Neuron (in vitro differentiated cells): ENCODE measurements around the gene RGL3.
"Not testable (repeated sequence)": the region's sequence is repeated elsewhere in the genome, so short reads cannot be mapped to it uniquely, and the experiment has no call there.

Experiments used
- H2AFZ ChIP-seq: one replicate; pipeline ENCODE4 v1.6.1; 2013; ENCODE audit warnings: low read depth, mild to moderate bottlenecking, inconsistent platforms, low read length, moderate library complexity
- H3K27me3 ChIP-seq: one replicate; pipeline ENCODE4 v1.6.1; 2013; ENCODE audit warnings: low read length; ENCODE audit not compliant: insufficient read depth
- H3K36me3 ChIP-seq: one replicate; pipeline ENCODE4 v1.6.1; 2013; ENCODE audit warnings: low read length; ENCODE audit not compliant: insufficient read depth
- H3K4me1 ChIP-seq: one replicate; pipeline ENCODE4 v1.6.1; 2013; ENCODE audit warnings: low read length; ENCODE audit not compliant: insufficient read depth
- H3K4me3 ChIP-seq: 2 replicates; pipeline ENCODE4 v1.5.1; 2013; ENCODE audit warnings: mild to moderate bottlenecking, low read length, moderate library complexity
- H3K9me3 ChIP-seq: one replicate; pipeline ENCODE4 v1.6.1; 2013; ENCODE audit warnings: low read length

RGL3 gene

GRCh38 chr19:11400798-11401197 is 18.3 kb downstream of the RGL3 start:
- no peak overlapping the region for H3K4me3 ChIP-seq
- H3K9me3 ChIP-seq = no peaks in the 10 kb centered on the region
- H2AFZ ChIP-seq = no peak overlapping the region
- H3K27me3 ChIP-seq = peaks cover 3% of the 10 kb centered on the region
- H3K36me3 ChIP-seq = no peaks in the 10 kb centered on the region
- H3K4me1 ChIP-seq = peaks cover 2% of the 10 kb centered on the region

- Histone ChIP-seq H3K9me3 (no peaks in the 10 kb centered on the region), H3K27me3 (no peaks in the 10 kb centered on the region), H3K4me1 (no peaks in the 10 kb centered on the region), H2AFZ (no peak overlapping the region), H3K4me3 (no peak overlapping the region), H3K36me3 (no peaks in the 10 kb centered on the region)
Measured at GRCh38 chr19:11399667-11400066, 19.4 kb downstream of the RGL3 start.

GRCh38 chr19:11397089-11397610 is 22.0 kb downstream of the RGL3 start:
- Histone ChIP-seq H3K27me3 (no peaks in the 10 kb centered on the region), H3K9me3 (no peaks in the 10 kb centered on the region), H3K4me1 (no peaks in the 10 kb centered on the region), H3K4me3 (no peak overlapping the region), H3K36me3 (no peaks in the 10 kb centered on the region), H2AFZ (no peak overlapping the region)

- Histone ChIP-seq H3K36me3 (no peaks in the 10 kb centered on the region), H3K4me1 (no peaks in the 10 kb centered on the region), H3K4me3 (no peak overlapping the region), H2AFZ (no peak overlapping the region), H3K27me3 (no peaks in the 10 kb centered on the region), H3K9me3 (no peaks in the 10 kb centered on the region)
Measured at GRCh38 chr19:11390933-11391680, 28.0 kb downstream of the RGL3 start.

GRCh38 chr19:11390359-11390758 is 28.8 kb downstream of the RGL3 start:
- H3K27me3 ChIP-seq = no peaks in the 10 kb centered on the region
- no peaks in the 10 kb centered on the region for H3K9me3 ChIP-seq
- no peaks in the 10 kb centered on the region for H3K4me1 ChIP-seq
- H3K36me3 ChIP-seq = no peaks in the 10 kb centered on the region
- no peak overlapping the region for H2AFZ ChIP-seq
- no peak overlapping the region for H3K4me3 ChIP-seq

GRCh38 chr19:11387162-11388034 is 31.7 kb downstream of the RGL3 start:
- Histone ChIP-seq H3K4me1 (peaks cover 7% of the 10 kb centered on the region), H3K9me3 (no peaks in the 10 kb centered on the region), H3K4me3 (no peak overlapping the region), H3K36me3 (no peaks in the 10 kb centered on the region), H2AFZ (no peak overlapping the region), H3K27me3 (peaks cover 13% of the 10 kb centered on the region)

- H3K27me3 ChIP-seq = peaks cover 13% of the 10 kb centered on the region
- H3K36me3 ChIP-seq = no peaks in the 10 kb centered on the region
- H3K4me3 ChIP-seq = no peak overlapping the region
- peaks cover 10% of the 10 kb centered on the region for H3K4me1 ChIP-seq
- H2AFZ ChIP-seq = no peak overlapping the region
- H3K9me3 ChIP-seq = no peaks in the 10 kb centered on the region
Measured at GRCh38 chr19:11384778-11385129, 34.4 kb downstream of the RGL3 start.

GRCh38 chr19:11383706-11384048 is 35.4 kb downstream of the RGL3 start:
- H2AFZ ChIP-seq = peak overlapping the region; percentile 70
- peaks cover 10% of the 10 kb centered on the region for H3K4me1 ChIP-seq
- H3K4me3 ChIP-seq = peak overlapping the region; percentile 38
- no peaks in the 10 kb centered on the region for H3K36me3 ChIP-seq
- H3K27me3 ChIP-seq = peaks cover 13% of the 10 kb centered on the region
- H3K9me3 ChIP-seq = no peaks in the 10 kb centered on the region

GRCh38 chr19:11382898-11383705 is 36.0 kb downstream of the RGL3 start:
- Histone ChIP-seq H2AFZ (peak overlapping the region; percentile 19), H3K9me3 (no peaks in the 10 kb centered on the region), H3K4me1 (peaks cover 12% of the 10 kb centered on the region), H3K27me3 (peaks cover 13% of the 10 kb centered on the region), H3K36me3 (no peaks in the 10 kb centered on the region), H3K4me3 (peak overlapping the region; percentile 38)

GRCh38 chr19:11380653-11381537 is 38.2 kb downstream of the RGL3 start:
- H3K4me3 ChIP-seq = peak overlapping the region; percentile 61
- H3K36me3 ChIP-seq = no peaks in the 10 kb centered on the region
- no peaks in the 10 kb centered on the region for H3K9me3 ChIP-seq

GRCh38 chr19:11379857-11380350 is 39.2 kb downstream of the RGL3 start:
- Histone ChIP-seq H3K4me1 (peaks cover 20% of the 10 kb centered on the region), H2AFZ (no peak overlapping the region), H3K9me3 (no peaks in the 10 kb centered on the region), H3K36me3 (no peaks in the 10 kb centered on the region), H3K4me3 (no peak overlapping the region), H3K27me3 (peaks cover 13% of the 10 kb centered on the region)

More at GRCh38 chr19:11380653-11381537, 38.2 kb downstream of the RGL3 start:
- peaks cover 13% of the 10 kb centered on the region for H3K27me3 ChIP-seq
- peak overlapping the region; percentile 66 for H2AFZ ChIP-seq
- H3K4me1 ChIP-seq = peaks cover 12% of the 10 kb centered on the region

- not testable (repeated sequence) for H3K9me3 ChIP-seq, H2AFZ ChIP-seq, H3K4me3 ChIP-seq, H3K36me3 ChIP-seq
- H3K27me3 ChIP-seq = peaks cover 13% of the 10 kb centered on the region
- peaks cover 19% of the 10 kb centered on the region for H3K4me1 ChIP-seq
Measured at GRCh38 chr19:11379269-11379845, 39.8 kb downstream of the RGL3 start.
